ENCODE measurements around the gene PPP4R4.
"Not testable (repeated sequence)": the region's sequence is repeated elsewhere in the genome, so short reads cannot be mapped to it uniquely, and the experiment has no call there.

Gene PPP4R4

DNA sequence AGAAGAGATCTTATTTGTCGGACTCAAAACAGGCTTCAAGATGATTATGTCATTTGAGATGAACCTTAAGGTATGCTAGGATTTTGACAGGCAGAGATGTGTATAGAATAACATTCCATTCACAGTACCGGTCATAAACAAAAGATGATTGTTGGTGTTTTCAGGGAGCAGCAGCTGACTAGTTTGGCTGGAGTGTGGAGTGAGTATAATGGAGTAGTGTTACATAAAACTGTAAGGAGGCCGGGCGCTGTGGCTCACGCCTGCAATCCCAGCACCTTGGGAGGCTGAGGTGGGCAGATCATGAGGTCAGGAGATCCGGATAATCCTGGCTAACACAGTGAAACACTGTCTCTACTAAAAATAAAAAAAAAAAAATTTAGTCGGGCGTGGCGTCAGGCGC lies 95.0 kb downstream of the PPP4R4 start:
- no peaks in the 10 kb centered on the region for H3K27me3 ChIP-seq (ENCODE audit: insufficient read depth, low read depth)

DNA sequence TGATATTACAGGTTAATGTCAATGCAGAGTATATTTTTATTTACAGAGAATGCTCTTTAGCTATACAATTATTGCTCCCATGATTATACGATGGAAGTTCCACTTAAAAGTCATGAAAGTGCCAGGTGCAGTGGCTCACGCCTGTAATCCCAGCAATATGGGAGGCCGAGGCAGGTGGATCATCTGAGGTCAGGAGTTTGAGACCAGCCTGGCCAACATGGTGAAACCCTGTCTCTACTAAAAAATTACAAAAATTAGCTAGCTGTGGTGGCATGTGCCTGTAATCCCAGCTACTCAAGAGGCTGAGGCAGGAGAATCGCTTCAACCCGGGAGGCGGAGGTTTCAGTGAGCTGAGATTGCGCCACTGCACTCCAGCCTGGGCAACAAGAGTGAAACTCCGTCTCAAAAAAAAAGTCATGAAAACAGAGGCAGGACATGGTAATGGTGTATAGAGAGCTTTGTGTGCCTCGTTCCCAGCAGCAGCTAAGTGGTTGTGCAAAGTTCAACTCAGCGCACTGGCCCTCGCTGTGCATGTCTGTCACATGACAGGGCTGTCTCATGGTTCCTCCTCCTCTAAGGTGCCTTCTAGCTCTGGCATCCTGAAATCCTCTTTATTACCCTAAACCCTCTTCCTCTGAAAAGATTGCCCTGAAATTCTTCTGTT lies 102.9 kb downstream of the PPP4R4 start:
- H3K4me3 ChIP-seq (IDR thresholded peaks at IDR 0.05; ENCODE audit: insufficient read depth, low read depth, low read length); H3K27me3 ChIP-seq (ENCODE audit: insufficient read depth, low read depth); H3K79me2 ChIP-seq (ENCODE audit: insufficient read depth, low read depth); H3K4me1 ChIP-seq (ENCODE audit: low read depth, poor library complexity, severe bottlenecking); H2AFZ ChIP-seq (ENCODE audit: low read depth); H3K27ac ChIP-seq; H4K20me1 ChIP-seq (ENCODE audit: insufficient read depth); H3K36me3 ChIP-seq (ENCODE audit: insufficient read depth); H3K9ac ChIP-seq; H3K4me2 ChIP-seq: not testable (repeated sequence)

More for the DNA sequence above, 95.0 kb downstream of the PPP4R4 start:
- no peaks in the 10 kb centered on the region for H3K79me2 ChIP-seq (ENCODE audit: insufficient read depth, low read depth)
- no peaks in the 10 kb centered on the region for H4K20me1 ChIP-seq (ENCODE audit: insufficient read depth)
- no peak for TF ChIP-seq CTCF (conservative IDR thresholded peaks at IDR 0.05; ENCODE audit: low read depth, low read length)
- H2AFZ ChIP-seq (ENCODE audit: low read depth): no peak overlapping the region
- no peak overlapping the region for H3K27ac ChIP-seq
- H3K4me3 ChIP-seq (IDR thresholded peaks at IDR 0.05; ENCODE audit: insufficient read depth, low read depth, low read length): no peak overlapping the region
- no peak overlapping the region for H3K9ac ChIP-seq
- H3K36me3 ChIP-seq (ENCODE audit: insufficient read depth): no peaks in the 10 kb centered on the region
- H3K4me2 ChIP-seq: no peak overlapping the region
- H3K4me1 ChIP-seq (ENCODE audit: low read depth, poor library complexity, severe bottlenecking): no peaks in the 10 kb centered on the region

DNA sequence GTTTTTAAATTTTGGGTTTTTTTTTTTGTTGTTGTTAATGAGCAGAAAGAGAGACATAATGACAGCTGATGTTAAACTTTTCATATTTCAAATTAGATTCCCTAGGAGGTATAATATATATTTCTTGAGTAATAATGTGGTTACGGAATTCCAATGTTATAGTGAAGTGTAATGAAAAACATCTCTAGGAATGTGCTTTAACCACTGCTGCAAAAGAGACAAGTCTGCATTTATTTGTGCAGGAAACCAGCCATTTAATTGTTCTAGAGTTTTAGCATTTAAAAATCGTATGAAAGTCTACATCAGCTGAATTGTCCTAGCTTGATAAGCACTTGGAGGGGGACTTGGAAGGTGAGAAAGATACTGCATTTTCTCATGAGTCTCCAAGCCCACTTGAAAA lies 104.6 kb downstream of the PPP4R4 start:
- Histone ChIP-seq H2AFZ (ENCODE audit: low read depth) (no peak overlapping the region), H3K4me1 (ENCODE audit: low read depth, poor library complexity, severe bottlenecking) (no peaks in the 10 kb centered on the region), H3K4me3 (IDR thresholded peaks at IDR 0.05; ENCODE audit: insufficient read depth, low read depth, low read length) (no peak overlapping the region), H3K27me3 (ENCODE audit: insufficient read depth, low read depth) (no peaks in the 10 kb centered on the region), H4K20me1 (ENCODE audit: insufficient read depth) (no peaks in the 10 kb centered on the region), H3K79me2 (ENCODE audit: insufficient read depth, low read depth) (no peaks in the 10 kb centered on the region), H3K27ac (no peak overlapping the region), H3K4me2 (no peak overlapping the region), H3K36me3 (ENCODE audit: insufficient read depth) (no peaks in the 10 kb centered on the region), H3K9ac (no peak overlapping the region)
- no peak for TF ChIP-seq CTCF (conservative IDR thresholded peaks at IDR 0.05; ENCODE audit: low read depth, low read length)

GRCh38 chr14:94282991-94283723 lies 109.0 kb downstream of the PPP4R4 start:
- no peak for TF ChIP-seq CTCF (conservative IDR thresholded peaks at IDR 0.05; ENCODE audit: low read depth, low read length)
- Histone ChIP-seq H3K36me3 (ENCODE audit: insufficient read depth) (no peaks in the 10 kb centered on the region), H3K4me3 (IDR thresholded peaks at IDR 0.05; ENCODE audit: insufficient read depth, low read depth, low read length) (no peak overlapping the region), H3K4me1 (ENCODE audit: low read depth, poor library complexity, severe bottlenecking) (no peaks in the 10 kb centered on the region), H3K27me3 (ENCODE audit: insufficient read depth, low read depth) (no peaks in the 10 kb centered on the region), H3K79me2 (ENCODE audit: insufficient read depth, low read depth) (no peaks in the 10 kb centered on the region), H3K27ac (no peak overlapping the region), H3K9ac (no peak overlapping the region), H3K4me2 (no peak overlapping the region), H2AFZ (ENCODE audit: low read depth) (no peak overlapping the region), H4K20me1 (ENCODE audit: insufficient read depth) (no peaks in the 10 kb centered on the region)

- no peak overlapping the region for H2AFZ ChIP-seq (ENCODE audit: low read depth)
- H3K4me3 ChIP-seq (IDR thresholded peaks at IDR 0.05; ENCODE audit: insufficient read depth, low read depth, low read length): no peak overlapping the region
- H3K9ac ChIP-seq: no peak overlapping the region
- H3K4me2 ChIP-seq: no peak overlapping the region
- no peaks in the 10 kb centered on the region for H3K36me3 ChIP-seq (ENCODE audit: insufficient read depth)
- no peaks in the 10 kb centered on the region for H4K20me1 ChIP-seq (ENCODE audit: insufficient read depth)
- no peak overlapping the region for H3K27ac ChIP-seq
- TF ChIP-seq CTCF (conservative IDR thresholded peaks at IDR 0.05; ENCODE audit: low read depth, low read length): no peak
- H3K79me2 ChIP-seq (ENCODE audit: insufficient read depth, low read depth): no peaks in the 10 kb centered on the region
- no peaks in the 10 kb centered on the region for H3K27me3 ChIP-seq (ENCODE audit: insufficient read depth, low read depth)
- no peaks in the 10 kb centered on the region for H3K4me1 ChIP-seq (ENCODE audit: low read depth, poor library complexity, severe bottlenecking)
Measured at GRCh38 chr14:94284221-94284620, 110.1 kb downstream of the PPP4R4 start.

Measured in KMS-11 (cell line).